ENCODE data around the gene ATIC.

Gene ATIC

DNA sequence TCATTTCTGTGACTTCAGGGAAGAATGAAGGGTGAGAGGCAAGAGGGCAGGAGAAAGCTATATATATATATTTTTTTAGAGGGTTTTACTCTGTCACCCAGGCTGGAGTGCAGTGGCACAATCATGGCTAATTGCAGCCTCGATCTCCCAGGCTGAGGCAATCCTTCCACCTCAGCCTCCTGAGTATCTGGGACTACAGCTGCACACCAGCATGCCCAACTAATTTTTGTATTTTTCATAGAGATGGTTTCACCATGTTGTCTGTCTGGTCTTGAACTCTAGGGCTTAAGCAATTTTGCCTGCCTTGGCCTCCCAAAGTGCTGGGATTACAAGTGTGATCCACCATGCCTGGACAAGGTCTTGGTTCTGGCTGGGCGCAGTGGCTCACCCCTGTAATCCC, 3.4 kb downstream of the ATIC start (continued):
- TF ChIP-seq, protein P1, sequence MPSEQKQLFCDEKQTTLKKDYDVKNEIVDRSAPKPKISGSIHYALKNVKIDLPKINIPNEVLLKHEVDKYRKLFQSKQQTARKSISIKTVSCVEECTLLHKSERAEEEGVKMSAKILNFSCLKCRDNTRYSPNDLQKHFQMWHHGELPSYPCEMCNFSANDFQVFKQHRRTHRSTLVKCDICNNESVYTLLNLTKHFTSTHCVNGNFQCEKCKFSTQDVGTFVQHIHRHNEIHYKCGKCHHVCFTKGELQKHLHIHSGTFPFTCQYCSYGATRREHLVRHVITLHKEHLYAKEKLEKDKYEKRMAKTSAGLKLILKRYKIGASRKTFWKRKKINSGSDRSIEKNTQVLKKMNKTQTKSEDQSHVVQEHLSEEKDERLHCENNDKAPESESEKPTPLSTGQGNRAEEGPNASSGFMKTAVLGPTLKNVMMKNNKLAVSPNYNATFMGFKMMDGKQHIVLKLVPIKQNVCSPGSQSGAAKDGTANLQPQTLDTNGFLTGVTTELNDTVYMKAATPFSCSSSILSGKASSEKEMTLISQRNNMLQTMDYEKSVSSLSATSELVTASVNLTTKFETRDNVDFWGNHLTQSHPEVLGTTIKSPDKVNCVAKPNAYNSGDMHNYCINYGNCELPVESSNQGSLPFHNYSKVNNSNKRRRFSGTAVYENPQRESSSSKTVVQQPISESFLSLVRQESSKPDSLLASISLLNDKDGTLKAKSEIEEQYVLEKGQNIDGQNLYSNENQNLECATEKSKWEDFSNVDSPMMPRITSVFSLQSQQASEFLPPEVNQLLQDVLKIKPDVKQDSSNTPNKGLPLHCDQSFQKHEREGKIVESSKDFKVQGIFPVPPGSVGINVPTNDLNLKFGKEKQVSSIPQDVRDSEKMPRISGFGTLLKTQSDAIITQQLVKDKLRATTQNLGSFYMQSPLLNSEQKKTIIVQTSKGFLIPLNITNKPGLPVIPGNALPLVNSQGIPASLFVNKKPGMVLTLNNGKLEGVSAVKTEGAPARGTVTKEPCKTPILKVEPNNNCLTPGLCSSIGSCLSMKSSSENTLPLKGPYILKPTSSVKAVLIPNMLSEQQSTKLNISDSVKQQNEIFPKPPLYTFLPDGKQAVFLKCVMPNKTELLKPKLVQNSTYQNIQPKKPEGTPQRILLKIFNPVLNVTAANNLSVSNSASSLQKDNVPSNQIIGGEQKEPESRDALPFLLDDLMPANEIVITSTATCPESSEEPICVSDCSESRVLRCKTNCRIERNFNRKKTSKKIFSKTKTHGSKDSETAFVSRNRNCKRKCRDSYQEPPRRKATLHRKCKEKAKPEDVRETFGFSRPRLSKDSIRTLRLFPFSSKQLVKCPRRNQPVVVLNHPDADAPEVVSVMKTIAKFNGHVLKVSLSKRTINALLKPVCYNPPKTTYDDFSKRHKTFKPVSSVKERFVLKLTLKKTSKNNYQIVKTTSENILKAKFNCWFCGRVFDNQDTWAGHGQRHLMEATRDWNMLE (tag by site-specific recombination; conservative IDR thresholded peaks at IDR 0.05; ENCODE audit: low read depth): no peak
- no peak for TF ChIP-seq ZNF664 (tag by site-specific recombination; IDR thresholded peaks at IDR 0.05)
- no peak for TF ChIP-seq ZNF521 (tag by site-specific recombination; IDR thresholded peaks at IDR 0.05)
- no peak for TF ChIP-seq ZFP37 (tag by site-specific recombination; IDR thresholded peaks at IDR 0.05)

DNA sequence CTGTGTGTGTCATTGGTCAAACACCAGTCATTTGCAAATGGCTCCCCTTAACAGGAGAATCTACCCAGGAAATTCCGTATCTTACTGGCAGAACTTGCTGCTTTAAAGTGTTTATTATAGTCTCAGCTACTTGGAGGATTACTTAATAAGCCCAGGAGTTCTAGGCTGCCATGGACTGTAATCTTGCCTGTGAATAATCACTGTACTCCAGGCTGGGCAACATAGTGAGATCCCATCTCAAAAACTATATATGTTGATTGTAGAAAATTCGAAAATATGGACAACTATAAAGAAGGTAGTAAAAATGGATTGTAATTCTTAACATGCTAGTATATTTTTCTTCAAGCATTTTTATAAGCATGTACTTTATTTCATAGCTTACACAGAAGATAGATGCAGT, 4.5 kb downstream of the ATIC start:
- POLR2A ChIA-PET: no interaction called here
- no peak overlapping the region for H3K27ac ChIP-seq (ENCODE audit: extremely low read depth, low read depth, low read length)
- H3K9me3 ChIP-seq (ENCODE audit: control insufficient read depth, insufficient read depth, low read depth, low read length): no peaks in the 10 kb centered on the region
- peaks cover 35 to 86% of the 10 kb centered on the region in 2 experiments for H3K36me3 ChIP-seq (ENCODE audit: control insufficient read depth in 2 of 2, insufficient read depth in 1 of 2, low read length in 2 of 2)
- TF ChIP-seq ZNF121 (tag by site-specific recombination; IDR thresholded peaks at IDR 0.05) (peak; percentile 62; the same call in 1 of the 2 replicates), MEIS1 (CRISPR knock-in tag; IDR thresholded peaks at IDR 0.05; ENCODE audit: borderline replicate concordance) (no peak)
- no peak overlapping the region for H3K4me3 ChIP-seq (ENCODE audit: low read depth, low read length)
- H3K4me1 ChIP-seq (ENCODE audit: control insufficient read depth, insufficient read depth, low read length): no peaks in the 10 kb centered on the region
- CTCF ChIA-PET: no interaction called here

DNA sequence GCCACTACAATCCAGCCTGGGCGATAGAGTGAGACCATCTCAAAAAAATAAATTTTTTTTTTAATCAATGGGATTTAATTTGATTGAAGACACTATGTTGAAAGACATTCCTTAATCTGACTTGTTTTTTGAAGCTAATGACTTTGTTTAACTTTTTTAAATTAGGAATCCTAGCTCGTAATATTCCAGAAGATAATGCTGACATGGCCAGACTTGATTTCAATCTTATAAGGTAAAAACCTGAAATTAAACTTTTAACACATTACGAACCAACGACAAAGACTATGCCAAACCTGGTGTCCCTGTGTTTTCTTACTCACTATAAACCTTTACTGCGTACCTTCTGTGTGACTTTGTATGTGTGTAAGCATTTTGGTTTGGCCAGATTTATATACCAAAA, 7.6 kb downstream of the ATIC start:
- H3K36me3 ChIP-seq (ENCODE audit: control insufficient read depth in 2 of 2, insufficient read depth in 1 of 2, low read length in 2 of 2): peaks cover 51 to 98% of the 10 kb centered on the region in 2 experiments
- CTCF ChIA-PET: no interaction called here
- TF ChIP-seq ZNF561 (tag by site-specific recombination; IDR thresholded peaks at IDR 0.05; ENCODE audit: borderline replicate concordance): no peak
- no peak for TF ChIP-seq ZNF157 (tag by site-specific recombination; IDR thresholded peaks at IDR 0.05)
- TF ChIP-seq ZNF223 (tag by site-specific recombination; IDR thresholded peaks at IDR 0.05): no peak
- no peak for TF ChIP-seq ZNF658 (tag by site-specific recombination; IDR thresholded peaks at IDR 0.05)
- no peaks in the 10 kb centered on the region for H3K9me3 ChIP-seq (ENCODE audit: control insufficient read depth, insufficient read depth, low read depth, low read length)
- POLR2A ChIA-PET: no interaction called here
- H3K4me3 ChIP-seq (ENCODE audit: low read depth, low read length): no peak overlapping the region
- no peaks in the 10 kb centered on the region for H3K4me1 ChIP-seq (ENCODE audit: control insufficient read depth, insufficient read depth, low read length)
- no peak overlapping the region for H3K27ac ChIP-seq (ENCODE audit: extremely low read depth, low read depth, low read length)

DNA sequence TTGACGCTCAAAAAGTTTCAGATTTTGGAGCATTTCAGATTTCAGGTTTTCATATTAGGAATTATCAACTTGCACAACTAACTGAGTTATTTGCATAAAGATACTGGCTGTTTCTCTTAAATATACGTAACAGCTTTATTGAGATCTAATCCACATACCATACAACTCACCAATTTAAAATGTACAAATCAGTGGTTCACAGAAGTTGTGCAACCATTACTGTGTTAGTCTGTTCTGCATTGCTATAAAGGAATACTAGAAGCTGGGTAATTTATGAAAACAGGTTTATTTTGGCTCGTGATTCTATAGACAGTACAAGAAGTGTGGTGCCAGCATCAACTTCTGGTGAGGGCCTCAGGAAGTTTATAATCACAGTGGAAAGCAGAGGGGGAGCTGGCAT, 8.2 kb downstream of the ATIC start:
- POLR2A ChIA-PET: interaction anchor here (0.9 kb wide), 1 partner anchor 9 kb away, joined by 4 read pairs; the partner anchor contains the start of gene ATIC
- Histone ChIP-seq H3K4me3 (ENCODE audit: low read depth, low read length) (no peak overlapping the region), H3K36me3 (ENCODE audit: control insufficient read depth in 2 of 2, insufficient read depth in 1 of 2, low read length in 2 of 2) (peaks cover 50 to 98% of the 10 kb centered on the region in 2 experiments), H3K9me3 (ENCODE audit: control insufficient read depth, insufficient read depth, low read depth, low read length) (no peaks in the 10 kb centered on the region), H3K27ac (ENCODE audit: extremely low read depth, low read depth, low read length) (no peak overlapping the region), H3K4me1 (ENCODE audit: control insufficient read depth, insufficient read depth, low read length) (no peaks in the 10 kb centered on the region)
- TF ChIP-seq ZNF792 (tag by site-specific recombination; IDR thresholded peaks at IDR 0.05): no peak
- no peak for TF ChIP-seq SP3 (tag by site-specific recombination; IDR thresholded peaks at IDR 0.05)
- no peak for TF ChIP-seq ZNF121 (tag by site-specific recombination; IDR thresholded peaks at IDR 0.05)
- no peak for TF ChIP-seq ZNF202 (tag by site-specific recombination; IDR thresholded peaks at IDR 0.05; ENCODE audit: borderline replicate concordance)
- TF ChIP-seq ZNF423 (tag by site-specific recombination; IDR thresholded peaks at IDR 0.05): no peak
- TF ChIP-seq ZNF48 (tag by site-specific recombination; IDR thresholded peaks at IDR 0.05): no peak
- TF ChIP-seq ZNF529 (tag by site-specific recombination; IDR thresholded peaks at IDR 0.05; ENCODE audit: insufficient replicate concordance): no peak
- TF ChIP-seq, protein P2, sequence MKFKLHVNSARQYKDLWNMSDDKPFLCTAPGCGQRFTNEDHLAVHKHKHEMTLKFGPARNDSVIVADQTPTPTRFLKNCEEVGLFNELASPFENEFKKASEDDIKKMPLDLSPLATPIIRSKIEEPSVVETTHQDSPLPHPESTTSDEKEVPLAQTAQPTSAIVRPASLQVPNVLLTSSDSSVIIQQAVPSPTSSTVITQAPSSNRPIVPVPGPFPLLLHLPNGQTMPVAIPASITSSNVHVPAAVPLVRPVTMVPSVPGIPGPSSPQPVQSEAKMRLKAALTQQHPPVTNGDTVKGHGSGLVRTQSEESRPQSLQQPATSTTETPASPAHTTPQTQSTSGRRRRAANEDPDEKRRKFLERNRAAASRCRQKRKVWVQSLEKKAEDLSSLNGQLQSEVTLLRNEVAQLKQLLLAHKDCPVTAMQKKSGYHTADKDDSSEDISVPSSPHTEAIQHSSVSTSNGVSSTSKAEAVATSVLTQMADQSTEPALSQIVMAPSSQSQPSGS (tag by site-specific recombination; IDR thresholded peaks at IDR 0.05; ENCODE audit: low read depth): no peak
- no peak for TF ChIP-seq ZNF114 (tag by site-specific recombination; IDR thresholded peaks at IDR 0.05)
- no peak for TF ChIP-seq ZNF416 (tag by site-specific recombination; IDR thresholded peaks at IDR 0.05)
- TF ChIP-seq ZNF394 (tag by site-specific recombination; IDR thresholded peaks at IDR 0.05; ENCODE audit: borderline replicate concordance): no peak
- no peak for TF ChIP-seq ZNF133 (tag by site-specific recombination; IDR thresholded peaks at IDR 0.05)
- TF ChIP-seq ZNF596 (tag by site-specific recombination; IDR thresholded peaks at IDR 0.05): no peak
- TF ChIP-seq KLF8 (tag by site-specific recombination; IDR thresholded peaks at IDR 0.05): no peak
- TF ChIP-seq ZNF664 (tag by site-specific recombination; IDR thresholded peaks at IDR 0.05): no peak
- TF ChIP-seq SALL2 (tag by site-specific recombination; IDR thresholded peaks at IDR 0.05; ENCODE audit: borderline replicate concordance): no peak
- no peak for TF ChIP-seq RBAK (tag by site-specific recombination; IDR thresholded peaks at IDR 0.05)
- CTCF ChIA-PET: no interaction called here
